Neural crest cell (in vitro differentiated cells): ENCODE measurements around the gene LAGE3. TPM values are rescaled to one million over a fixed set of nuclear protein-coding genes. Genes with fewer than 3 reads are reported as not detected.

Experiments used
- DNase-seq: peaks from one replicate; pipeline ENCODE4 v3.0.0; 2021; ENCODE audit warnings: low read depth, mixed read lengths, low spot score
- H3K27ac Mint-ChIP-seq: one replicate; pipeline ENCODE4 v1.8.0; 2021; ENCODE audit warnings: mild to moderate bottlenecking, mixed read lengths; ENCODE audit not compliant: unreplicated experiment
- H3K27me3 Mint-ChIP-seq: 2 replicates; pipeline ENCODE4 v1.8.0; 2021; ENCODE audit warnings: low read depth, mild to moderate bottlenecking, mixed read lengths
- H3K36me3 Mint-ChIP-seq: 2 replicates; pipeline ENCODE4 v1.8.0; 2021; ENCODE audit warnings: low read depth, mild to moderate bottlenecking, mixed read lengths
- H3K4me1 Mint-ChIP-seq: 2 replicates; pipeline ENCODE4 v1.8.0; 2021; ENCODE audit warnings: mixed read lengths
- H3K4me3 Mint-ChIP-seq: one replicate; pipeline ENCODE4 v1.8.0; 2021; ENCODE audit warnings: mild to moderate bottlenecking, mixed read lengths
- H3K9me3 Mint-ChIP-seq: 2 replicates; pipeline ENCODE4 v1.8.0; 2021; ENCODE audit warnings: mixed read lengths
- CTCF ChIP-seq: fragments of 200-600 bp; sonication (generic); conservative IDR thresholded peaks from 2 replicates; pipeline ENCODE4 v1.5.0; 2021; ENCODE audit warnings: antibody characterized with exemption, mild to moderate bottlenecking
- total RNA-seq: library from RNA; stranded (reverse); gene quantifications from 2 replicates; pipeline ENCODE4 v1.2.1, GENCODE V29; 2021

LAGE3 gene
- total RNA-seq, 1 donor from 2014 or later: 22.6 TPM

DNA sequence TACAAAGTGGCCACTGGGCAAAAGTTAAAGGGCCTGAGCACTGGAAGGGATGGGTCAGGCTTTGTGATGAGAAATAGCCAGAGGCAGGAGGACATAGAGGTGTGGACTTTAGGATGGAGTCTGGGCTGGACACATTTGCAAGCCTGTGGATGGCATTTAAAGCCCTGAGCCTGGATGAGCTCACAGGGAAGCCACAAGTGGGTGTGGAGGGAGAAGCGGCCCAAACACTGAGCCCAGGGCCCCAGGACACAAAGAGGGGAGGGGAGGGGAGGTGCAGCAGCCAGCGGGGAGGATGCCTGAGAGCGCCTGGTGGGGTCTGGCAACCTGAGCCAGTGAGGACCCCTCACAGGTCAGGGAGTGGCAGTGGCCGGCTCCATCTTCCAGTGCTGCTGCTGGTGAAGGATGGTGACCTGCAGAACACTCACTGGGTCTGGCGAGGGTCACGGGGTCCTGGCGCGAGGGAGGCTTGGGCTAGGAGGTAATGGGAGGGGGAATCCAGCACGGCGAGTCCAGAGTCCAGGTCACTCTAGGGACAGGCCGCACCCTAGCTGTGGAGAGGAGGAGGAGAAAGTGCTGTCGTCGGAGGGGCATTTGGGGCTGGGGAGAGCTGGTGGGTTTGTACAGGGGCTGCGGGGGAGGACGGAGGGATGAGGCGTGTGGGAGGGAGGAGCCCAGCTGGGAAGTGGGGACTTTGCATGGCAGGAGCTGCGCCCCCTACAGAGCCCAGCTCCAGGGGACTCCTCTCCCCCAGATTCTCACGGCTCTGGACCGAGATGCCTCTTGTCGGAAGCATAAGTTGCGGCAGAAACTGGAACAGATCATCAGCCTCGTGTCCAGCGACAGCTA is 7.0 kb downstream of the LAGE3 start:
- Mint-ChIP-seq H3K36me3 (peaks cover 3% of the 10 kb centered on the region), H3K4me3 (no peak overlapping the region), H3K27me3 (no peaks in the 10 kb centered on the region), H3K27ac (no peak overlapping the region), H3K9me3 (no peaks in the 10 kb centered on the region), H3K4me1 (no peaks in the 10 kb centered on the region)
- DNase-seq: no peak
- no peak for TF ChIP-seq CTCF

DNA sequence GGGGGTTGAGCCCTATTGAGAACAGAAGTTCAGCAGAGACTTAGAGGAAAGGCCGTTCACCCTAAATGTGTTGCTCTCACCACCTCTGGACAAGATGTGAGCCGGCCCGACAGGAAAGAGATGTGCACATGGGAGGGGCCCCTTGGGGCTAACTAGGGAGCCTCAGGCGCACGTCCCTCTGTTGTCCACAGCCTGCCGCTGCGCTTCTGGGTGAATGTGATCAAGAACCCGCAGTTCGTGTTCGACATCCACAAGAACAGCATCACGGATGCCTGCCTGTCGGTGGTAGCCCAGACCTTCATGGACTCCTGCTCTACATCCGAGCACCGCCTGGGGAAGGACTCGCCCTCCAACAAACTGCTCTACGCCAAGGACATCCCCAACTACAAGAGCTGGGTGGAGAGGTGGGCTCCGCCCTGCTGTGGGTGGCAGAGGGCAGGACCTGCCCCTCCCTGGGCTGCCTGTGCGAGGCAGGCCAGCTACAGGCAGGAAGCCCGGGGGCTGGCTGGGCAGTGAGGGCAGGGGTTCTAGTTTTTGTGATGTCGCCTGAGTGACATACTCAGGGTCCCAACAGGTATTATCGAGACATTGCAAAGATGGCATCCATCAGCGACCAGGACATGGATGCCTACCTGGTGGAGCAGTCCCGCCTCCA is 8.0 kb downstream of the LAGE3 start:
- no peak for TF ChIP-seq CTCF
- H3K9me3 Mint-ChIP-seq: no peaks in the 10 kb centered on the region
- no peaks in the 10 kb centered on the region for H3K4me1 Mint-ChIP-seq
- no peak overlapping the region for H3K4me3 Mint-ChIP-seq
- no peak overlapping the region for H3K27ac Mint-ChIP-seq
- peaks cover 3% of the 10 kb centered on the region for H3K36me3 Mint-ChIP-seq
- no peak for DNase-seq
- no peaks in the 10 kb centered on the region for H3K27me3 Mint-ChIP-seq

DNA sequence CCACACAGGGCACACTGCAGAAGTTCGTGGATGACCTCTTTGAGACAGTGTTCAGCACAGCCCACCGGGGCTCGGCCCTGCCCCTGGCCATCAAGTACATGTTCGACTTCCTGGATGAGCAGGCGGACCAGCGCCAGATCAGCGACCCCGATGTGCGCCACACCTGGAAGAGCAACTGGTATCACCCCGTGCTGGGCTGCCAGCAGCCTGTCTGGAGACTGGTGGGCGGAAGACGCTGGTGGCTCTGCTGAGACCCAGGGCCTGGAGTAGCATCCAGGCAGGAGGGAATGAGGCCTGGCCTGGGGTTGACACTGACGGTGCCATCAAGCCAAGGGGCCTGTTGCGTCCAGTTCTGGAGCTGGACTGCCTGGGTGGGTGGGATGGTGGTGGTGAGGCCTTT is 8.6 kb downstream of the LAGE3 start:
- Mint-ChIP-seq H3K27me3 (no peaks in the 10 kb centered on the region), H3K4me3 (no peak overlapping the region), H3K9me3 (no peaks in the 10 kb centered on the region), H3K4me1 (no peaks in the 10 kb centered on the region), H3K36me3 (peaks cover 3% of the 10 kb centered on the region), H3K27ac (no peak overlapping the region)
- no peak for TF ChIP-seq CTCF
- no peak for DNase-seq

- Mint-ChIP-seq H3K27me3 (no peaks in the 10 kb centered on the region), H3K27ac (no peak overlapping the region), H3K36me3 (peaks cover 3% of the 10 kb centered on the region), H3K4me3 (no peak overlapping the region), H3K4me1 (no peaks in the 10 kb centered on the region), H3K9me3 (no peaks in the 10 kb centered on the region)
- TF ChIP-seq CTCF: no peak
- DNase-seq: no peak
Measured at GRCh38 chrX:154469880-154470279, 9.2 kb downstream of the LAGE3 start.

DNA sequence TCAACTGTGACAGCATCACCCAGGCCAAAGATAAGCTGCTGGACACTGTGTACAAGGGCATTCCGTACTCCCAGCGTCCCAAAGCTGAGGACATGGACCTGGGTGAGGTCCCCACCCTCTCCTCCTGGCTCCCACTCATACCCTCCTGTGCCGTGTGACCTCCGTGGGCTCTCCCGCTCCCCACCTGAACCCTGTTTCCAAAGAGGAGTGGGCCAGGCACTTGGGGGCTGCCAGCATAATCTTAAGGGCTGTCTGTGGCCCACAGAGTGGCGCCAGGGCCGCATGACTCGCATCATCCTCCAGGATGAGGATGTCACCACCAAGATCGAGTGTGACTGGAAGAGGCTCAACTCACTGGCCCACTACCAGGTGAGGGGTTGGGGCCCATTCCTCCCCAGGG is 10.0 kb downstream of the LAGE3 start:
- Mint-ChIP-seq H3K4me1 (no peaks in the 10 kb centered on the region), H3K36me3 (peaks cover 3% of the 10 kb centered on the region), H3K4me3 (no peak overlapping the region), H3K9me3 (no peaks in the 10 kb centered on the region), H3K27ac (no peak overlapping the region), H3K27me3 (no peaks in the 10 kb centered on the region)
- TF ChIP-seq CTCF: no peak
- no peak for DNase-seq
